Measurements from ENCODE around the gene INPP5F.
"Not testable (repeated sequence)": the region's sequence is repeated elsewhere in the genome, so short reads cannot be mapped to it uniquely, and the experiment has no call there.

INPP5F gene

DNA sequence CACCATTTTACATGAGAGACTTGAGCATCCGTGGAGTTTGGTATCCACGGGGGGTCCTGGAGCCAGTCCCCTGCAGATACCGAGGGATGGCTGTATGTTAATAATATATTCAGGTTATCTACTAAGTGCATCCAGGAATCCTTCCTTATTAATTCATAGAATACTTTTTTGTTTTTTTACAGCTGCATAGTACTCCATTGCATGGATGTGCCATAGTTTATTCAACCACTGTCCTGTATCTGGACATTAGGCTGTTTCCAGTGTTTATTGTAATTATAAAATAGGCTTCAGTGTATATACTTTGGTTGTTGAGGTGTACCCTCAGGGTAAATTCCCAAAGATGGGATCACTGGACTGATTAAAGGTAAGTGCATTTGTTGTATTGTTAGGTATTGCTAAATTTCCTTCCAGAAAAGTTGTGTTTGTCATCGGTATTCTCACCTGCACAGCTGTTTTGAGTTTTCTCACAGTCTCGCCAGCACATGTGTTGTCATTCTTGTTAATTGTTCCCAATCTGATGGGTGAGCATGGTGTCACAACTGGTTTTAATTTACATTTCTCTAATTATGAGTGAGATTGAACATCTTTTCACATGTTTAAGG lies 55.1 kb downstream of the INPP5F start:
- no peak for DNase-seq

DNA sequence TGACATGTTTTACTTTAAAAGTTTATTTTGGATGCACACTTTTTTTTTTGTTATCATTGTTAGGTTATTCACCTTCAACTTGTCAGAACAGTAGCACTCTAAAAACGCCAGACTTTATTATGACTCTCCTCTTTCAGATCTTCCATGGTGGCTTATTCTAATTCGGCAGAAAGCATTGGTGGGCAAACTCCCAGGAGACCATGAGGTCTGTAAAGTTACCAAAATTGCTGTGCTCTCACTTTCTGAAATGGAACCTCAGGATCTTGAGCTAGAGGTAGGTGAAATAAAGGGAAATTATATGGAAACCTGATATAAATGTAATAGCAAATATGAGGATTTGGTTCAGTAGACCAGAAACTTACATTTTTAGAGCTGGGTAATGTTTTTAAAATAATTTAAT lies 55.6 kb downstream of the INPP5F start:
- DNase-seq: no peak

DNA sequence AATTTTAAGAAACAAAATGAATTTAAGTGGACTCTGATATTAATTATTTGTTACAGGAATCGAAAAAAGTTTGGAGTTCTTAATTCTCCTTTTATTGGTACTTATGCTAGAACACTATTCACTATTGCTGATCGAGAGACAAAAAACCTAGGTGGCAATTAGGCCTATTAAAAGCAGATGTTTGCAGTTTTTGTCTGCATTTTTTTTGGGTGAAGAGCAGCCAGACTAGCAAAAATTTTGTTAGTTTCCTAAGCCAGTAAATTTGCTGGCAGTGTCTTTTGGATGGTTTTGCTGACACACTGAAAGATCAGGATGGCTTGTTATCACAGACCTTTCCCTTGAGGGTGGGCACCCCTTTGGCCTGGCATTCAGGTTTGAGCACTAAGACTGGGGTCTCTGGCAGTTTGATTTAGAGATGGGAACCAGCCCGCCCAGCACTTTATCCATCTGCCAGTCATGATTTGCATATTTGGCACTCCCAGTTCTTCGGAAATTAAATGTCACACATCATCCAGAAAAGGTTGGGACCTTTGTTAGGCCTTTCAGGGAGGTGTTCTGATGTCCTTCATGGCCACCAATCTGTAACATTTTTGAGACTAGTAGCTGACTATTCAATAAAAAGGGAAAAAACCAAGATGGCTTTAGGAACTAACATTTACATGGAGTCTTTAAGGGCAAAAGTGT lies 57.3 kb downstream of the INPP5F start:
- DNase-seq: no peak

DNA sequence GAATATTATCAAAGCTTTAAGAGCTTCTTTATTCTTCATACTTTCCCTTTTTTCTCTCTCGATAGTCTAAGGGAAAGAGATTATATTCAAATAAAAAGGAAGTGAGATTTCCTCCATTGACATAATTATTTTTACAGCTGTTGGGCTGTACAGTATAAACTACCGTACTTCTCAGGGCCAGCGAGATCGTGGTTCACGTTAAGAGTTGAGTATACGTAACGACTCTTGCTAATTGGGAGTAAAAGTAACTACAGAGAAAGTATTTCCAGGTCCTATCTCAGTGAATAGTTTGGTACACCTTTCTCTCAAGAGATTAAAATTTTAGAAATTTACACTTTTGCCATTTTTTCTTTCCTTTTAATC lies 57.8 kb downstream of the INPP5F start:
- DNase-seq: no peak

DNA sequence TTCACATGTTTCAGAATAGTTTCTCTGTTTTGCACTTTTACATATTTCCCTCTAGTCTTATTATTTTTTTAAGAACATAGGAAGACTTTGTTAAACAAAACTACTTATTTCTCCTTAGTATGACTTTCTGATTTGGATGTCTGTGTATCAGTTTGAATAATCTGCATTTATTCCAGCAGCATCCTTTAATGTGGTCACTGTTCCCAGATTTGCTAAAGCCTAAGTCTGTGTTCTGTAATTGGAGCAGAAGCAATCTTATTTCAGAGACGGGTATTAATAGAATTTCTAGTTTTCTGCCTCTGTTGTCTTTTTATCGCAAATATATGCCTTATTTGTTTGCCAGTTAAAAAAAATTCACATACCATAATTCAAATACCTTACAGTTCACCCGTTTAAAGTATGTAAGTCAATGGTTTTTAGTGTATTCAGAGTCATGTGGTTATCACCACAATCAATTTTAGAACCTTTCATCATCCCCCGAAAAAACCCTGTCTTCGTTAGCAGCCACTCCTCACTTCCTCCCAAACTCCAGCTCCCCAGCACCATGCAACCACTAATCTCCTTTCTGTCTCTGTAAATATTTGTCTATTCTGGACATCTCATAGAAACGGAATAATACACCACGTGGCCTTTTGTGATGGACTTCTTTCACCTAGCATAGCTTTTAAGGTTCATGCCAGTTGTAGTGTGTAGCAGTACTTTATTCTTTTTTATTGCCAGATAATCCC lies 58.7 kb downstream of the INPP5F start:
- DNase-seq: no peak

DNA sequence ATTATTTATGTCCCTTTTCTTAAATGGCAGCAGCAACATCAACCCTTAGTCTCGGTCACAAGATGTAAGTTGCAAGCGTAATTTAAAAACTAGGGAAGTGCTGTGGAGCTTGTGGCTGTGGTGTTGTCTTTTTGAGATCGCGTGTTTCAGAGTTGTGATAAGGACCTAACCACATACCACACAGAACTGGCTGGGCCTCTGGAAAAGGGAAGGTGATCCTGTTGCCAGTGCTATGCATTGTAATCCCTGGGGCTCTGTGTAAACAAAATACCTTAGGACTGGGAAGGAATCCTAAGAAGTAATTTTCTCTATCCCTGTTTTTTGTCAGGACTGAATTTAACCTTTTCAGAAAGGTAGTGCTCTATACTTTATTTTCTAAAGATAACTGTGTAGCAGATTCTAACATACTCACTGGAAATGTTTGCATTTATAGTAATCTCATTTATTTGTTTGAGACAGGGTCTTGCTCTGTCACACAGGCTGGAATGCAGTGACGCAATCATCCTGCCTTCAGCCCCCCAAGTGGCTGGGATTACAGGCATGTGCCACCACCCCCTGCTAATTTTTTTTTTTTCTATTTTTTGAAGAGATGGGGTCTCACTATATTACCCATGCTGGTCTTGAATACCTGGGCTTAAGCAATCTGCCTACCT lies 60.4 kb downstream of the INPP5F start:
- DNase-seq: no peak

DNA sequence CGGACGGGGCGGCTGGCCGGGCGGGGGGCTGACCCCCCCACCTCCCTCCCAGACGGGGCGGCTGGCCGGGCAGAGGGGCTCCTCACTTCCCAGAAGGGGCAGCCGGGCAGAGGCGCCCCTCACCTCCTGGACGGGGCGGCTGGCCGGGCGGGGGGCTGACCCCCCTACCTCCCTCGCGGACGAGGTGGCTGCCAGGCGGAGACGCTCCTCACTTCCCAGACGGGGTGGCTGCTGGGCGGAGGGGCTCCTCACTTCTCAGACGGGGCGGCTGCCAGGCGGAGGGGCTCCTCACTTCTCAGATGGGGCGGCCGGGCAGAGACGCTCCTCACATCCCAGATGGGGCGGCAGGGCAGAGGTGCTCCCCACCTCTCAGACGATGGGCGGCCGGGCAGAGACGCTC lies 69.3 kb downstream of the INPP5F start:
- DNase-seq: not testable (repeated sequence)

DNA sequence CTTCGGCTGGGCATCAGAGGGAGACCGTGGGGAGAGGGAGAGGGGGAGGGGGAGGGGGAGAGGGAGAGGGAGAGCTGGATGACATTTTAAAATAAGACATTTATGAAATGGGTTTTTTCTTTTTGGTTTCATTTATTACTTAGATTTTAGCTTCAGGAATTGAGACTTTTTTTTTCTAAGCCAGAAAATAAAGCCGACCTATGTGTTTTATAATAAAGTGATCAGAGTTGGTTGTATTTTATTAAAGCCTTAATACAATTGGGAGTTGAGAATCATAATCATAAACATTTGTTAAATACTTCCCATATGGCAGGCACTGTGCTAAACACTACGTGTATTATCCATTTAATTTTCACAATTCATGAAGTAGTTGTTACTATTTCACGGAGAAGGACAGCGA lies 70.2 kb downstream of the INPP5F start:
- no peak for DNase-seq

DNA sequence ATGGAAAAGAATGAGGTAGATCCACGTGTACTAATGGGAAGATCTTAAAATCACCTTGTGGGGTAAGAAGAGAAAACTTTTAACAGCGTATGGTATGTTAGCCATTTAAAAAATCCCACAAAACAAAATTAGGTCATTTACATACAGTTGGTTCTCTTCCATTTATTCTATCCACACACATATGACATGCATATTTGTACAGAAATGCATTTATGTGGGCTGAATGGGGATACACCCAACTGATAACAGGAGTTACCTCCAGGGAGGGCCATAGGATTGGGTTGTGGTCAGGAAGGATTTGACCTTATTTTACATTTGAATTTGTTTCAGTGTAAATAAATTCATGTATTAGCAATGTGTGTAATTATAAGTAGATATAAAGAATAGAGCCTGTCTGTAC lies 75.3 kb downstream of the INPP5F start:
- no peak for DNase-seq

DNA sequence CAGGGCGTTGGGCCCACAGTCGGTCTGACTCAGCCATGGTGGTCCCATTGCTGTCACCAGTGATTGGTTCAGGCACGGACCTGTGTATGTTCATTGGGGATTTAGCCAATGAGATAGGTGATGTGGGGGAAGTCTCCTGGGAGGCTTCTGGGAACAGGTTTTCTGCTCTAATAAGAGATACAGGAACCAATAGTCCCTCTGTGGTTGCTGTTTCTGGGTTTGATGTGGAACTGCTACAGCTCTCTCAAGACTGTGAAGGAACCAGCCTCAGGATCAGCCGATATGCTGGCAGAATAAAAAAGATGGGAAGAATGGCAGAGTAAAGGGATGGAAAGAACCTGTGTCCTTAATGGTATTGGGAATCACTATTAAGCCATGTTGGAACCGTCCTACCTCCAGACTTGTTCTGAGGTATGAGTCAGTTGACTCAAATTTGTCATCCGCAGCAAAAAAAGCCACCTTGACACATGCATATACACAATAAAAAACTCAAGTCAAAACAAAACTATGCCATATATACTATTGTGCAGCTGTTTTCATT lies 76.2 kb downstream of the INPP5F start:
- DNase-seq: no peak

DNA sequence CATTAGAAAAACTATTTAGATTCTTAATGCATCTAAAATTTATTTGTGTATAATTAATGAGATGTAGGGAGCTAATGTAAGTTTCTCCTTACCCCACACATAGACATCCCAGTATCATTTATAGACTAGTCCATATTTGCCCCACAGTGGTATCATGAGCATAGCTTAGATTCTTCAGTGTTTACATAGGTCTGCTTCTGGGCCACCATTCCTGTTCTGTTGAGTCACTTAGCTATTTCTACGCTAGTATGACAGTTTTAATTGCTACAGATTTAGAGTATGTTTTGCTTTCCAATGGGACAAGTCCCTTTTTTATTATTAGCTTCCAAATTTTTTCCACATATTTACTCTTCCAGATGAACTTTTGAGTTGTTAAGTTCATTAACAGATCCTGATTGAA lies 77.4 kb downstream of the INPP5F start:
- no peak for DNase-seq

DNA sequence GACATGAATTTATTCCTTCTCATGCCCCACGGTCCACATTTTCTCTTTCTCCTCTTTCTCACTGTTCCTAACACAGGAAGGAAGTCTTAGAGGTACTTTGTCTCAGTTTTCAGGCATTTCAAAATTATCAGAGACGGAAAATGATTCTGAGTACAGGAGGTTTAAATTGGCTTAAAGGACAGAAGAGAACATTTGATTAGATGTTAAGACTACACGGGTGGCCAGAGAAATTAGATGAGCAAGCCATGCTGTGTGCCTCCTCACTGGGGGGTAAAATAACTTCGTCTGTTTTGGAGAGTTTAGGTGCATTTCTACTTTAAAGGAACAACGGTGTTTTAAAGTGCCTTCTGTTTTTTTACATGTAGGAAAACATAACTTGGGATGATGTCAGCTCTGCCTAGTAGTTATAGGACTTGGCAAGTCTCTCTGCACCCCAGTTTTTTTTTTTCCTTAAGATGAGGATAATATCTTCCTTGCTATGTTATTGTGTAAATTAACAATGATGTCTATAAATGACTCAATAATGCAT lies 79.9 kb downstream of the INPP5F start:
- DNase-seq: no peak

DNA sequence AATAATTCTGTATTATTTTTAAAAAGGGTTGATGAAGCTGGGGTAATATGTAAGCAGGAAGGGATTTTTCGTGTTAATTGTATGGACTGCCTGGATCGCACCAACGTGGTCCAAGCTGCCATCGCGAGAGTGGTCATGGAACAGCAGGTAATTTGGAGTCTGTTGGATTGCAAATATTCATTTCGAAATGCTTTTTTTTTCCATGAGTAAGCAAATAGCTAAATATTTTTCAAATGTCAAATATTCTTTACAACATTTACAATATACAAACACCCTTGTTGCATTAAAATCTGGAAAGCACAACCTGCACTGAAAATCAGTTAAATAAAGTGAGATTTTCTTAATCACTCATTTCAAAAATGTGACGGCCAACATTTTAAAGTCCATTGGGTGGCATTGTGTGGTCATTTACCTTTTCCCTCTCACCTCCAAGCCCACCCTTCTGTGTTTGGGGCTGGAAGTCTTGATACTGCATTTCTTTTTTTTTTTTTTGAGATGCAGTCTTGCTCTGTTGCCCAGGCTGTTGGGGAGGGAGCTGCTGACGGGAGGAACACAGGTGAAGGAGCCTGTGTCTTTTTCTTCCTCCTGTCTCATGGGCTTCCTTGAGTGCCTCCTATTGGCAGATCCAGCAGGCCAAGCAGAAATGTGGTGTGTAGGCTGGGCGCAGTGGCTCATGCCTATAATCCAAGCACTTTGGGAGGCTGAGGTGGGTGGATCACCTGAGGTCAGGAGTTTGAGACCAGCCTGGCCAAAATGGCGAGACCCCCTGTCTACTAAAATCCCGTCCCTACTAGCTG lies 80.7 kb downstream of the INPP5F start:
- no peak for DNase-seq

DNA sequence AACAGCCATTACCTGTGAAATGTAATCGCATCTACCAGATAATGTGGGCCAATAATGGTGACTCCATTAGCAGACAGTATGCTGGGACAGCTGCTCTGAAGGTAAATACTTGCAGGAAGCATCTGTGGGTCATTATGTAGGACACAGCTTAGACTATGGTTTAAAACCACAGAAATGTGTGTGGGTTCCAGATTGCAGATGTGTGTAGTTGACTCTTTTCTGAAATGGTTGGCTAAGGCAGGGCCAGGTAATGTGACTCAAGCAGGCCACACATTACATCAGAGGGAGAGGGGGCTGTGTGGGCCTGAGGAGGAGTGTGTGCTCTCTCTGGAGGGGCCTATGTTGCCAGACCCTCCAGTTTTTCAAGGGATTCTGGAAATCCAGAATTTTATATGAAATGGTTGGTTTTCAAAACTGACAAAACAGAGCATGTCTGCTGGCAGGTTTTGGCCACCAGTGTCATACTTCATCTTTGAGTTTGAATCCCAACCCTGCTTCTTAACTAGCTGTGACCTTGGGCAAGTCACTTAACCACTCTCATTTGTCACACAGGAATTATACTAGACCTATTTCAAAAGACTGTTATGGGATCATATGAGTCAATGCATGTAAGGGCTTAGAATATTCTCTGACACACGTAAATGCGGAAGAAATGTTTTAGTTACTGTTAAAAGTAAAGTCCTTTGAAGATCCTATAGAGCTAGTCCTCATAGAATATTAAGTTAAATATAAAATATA lies 82.3 kb downstream of the INPP5F start:
- no peak for DNase-seq

DNA sequence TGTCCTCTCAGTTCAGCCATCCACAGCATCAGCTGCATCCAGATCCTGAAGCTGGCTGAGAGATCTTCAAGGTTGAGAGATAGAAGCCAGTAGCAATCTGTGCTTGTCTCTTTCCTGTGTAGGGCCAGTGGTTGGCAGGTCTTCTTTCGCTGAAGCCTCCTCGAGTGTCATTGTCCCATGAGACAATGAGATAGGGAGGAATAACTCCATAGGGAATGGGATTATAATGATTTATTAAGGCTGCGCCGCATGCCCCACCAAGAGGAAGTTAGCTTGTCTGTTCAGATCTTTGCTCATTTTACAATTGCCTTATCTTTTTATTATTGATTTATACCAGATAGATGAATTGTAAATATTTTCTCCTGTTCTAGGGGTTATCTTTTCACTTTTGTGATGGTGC lies 85.3 kb downstream of the INPP5F start:
- no peak for DNase-seq

DNA sequence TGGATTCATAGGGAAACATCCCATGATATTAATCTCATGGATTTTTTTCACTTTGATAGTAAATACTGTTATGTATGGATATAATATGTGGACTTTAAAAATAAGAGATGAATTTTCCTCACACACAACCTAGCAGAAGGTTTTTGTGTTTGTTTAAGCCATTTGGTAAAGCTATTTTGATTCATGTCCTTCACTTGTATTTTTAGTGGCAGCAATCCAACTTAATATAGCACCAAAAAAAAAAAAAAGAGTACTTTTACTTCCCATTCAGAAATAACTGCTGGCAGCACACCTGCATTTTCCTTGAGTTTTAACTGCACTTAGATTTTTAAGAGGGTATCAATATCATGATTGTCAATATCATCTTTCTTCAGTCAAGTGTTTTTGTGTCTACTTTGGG lies 86.8 kb downstream of the INPP5F start:
- DNase-seq: no peak

DNA sequence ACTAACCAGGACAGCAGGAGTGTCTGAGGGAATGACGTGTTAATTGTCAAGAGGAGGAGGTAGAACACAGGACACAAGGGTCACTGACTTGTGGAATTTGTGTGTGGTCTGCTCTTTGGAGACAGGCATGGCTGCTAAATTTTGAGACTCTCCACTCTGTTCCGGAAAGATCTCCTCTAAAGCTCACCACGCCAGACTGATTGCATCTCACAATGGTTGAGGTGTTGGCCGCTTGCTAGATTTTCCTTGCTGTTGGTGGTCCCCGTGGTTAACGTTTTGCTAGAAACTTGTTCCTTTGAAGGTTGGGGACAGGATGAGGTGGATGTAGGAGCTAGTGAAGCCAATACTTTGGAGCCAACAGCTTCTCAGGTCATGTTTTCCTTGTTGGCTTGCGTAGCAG lies 89.8 kb downstream of the INPP5F start:
- DNase-seq: no peak

DNA sequence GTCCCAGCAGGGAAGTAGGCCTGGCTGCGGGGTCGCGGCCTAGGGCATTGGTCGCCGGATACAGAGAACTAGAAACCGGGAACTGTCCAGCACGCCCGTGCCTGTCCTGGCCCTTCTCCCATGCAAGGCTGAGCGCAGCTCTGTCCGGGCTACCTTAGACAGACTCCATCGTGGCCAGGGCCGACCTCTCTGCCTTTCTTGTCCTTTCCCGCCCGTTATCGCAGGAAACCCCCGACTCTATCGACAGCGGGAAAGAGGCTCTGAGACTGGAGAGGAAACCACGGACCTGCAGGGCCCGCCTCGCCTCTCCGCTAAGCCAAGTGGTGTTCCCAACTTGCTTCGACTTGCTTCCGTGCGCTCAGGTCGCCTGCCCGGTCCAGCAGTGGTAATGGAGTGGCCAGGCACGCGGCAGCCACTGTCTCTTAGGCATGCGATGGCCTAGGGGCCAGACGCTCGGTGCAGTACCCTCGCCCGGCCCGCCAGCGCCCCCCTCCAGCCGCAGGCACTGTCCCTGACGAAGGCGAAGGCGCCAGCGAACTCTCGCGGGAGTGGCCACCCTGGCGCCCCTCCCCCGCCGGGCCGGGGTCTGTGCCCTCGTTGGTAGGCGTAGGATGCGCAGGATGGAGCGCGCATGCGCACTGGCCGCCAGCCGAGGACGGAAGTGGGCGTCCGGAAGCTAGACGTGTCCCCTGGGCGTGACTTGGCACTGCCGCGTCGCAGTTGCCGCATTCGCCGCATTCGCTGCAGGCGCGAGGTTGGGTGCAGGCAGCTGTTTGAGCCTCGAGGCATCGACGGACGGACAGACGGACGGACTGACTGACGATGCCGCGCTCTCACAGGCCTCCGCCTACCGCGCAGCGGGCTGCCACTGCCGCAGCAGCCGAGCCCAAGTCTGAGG lies 92.4 kb downstream of the INPP5F start:
- DNase-seq: no peak

DNA sequence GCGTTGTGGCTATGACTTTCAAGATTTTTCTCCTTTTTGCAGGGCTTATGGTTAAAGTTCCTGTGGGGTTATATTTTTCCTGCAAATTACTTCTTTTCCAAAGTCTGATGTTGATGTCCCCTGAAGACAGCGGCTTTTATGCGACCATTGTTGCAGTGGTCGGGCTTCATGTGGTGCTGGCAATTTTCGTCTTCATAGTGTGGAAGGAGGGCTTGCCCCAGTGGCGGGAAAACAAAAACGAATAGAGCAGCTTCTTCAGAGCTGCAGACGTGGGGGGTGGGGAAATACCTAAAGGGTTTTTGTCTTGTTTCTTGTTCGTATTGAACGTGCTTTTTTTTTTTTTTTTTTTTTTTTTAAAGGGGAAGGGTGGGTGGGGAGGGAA lies 93.0 kb downstream of the INPP5F start:
- no peak for DNase-seq

DNA sequence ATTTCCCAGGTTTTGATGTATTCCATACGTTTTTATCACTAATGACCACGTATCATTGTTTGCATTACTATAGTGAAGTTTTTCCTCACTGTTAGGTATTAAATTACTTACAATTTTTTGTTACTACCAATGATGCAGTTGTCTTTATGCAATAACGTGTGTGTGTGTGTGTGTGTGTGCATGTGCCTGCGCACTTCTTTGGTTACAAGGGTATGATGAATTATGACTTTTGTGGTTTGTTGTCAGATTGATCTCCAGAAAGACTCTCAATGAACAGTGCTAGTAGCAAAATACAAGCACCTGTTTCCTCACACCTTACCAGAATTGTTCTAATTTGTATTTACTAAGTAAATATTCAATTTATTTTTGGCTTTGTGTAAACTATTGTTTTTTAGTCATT lies 95.3 kb downstream of the INPP5F start:
- no peak for DNase-seq

DNA sequence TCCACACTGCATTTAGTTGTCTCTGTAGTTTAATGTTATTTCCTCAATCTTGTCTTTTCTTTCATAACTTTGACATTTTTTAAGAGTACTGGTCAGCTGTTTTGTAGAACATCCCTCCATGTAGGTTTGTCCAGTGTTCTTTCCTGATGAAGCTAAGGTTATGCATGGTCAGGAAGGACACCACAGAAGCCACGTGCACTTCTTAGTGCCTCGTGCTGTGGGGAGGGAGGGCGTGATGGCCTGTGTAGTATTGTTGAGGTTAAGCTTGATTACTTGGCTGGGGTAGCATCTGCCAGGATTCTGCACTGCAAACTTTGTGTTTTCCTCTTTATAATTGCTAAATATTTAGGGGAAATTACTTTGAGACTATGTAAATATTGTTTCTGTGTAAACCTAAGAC lies 98.4 kb downstream of the INPP5F start:
- DNase-seq: no peak
